ELR (cell line): ENCODE results near the gene KCNIP3.

Source experiments
- DNase-seq: peaks from one replicate; pipeline ENCODE4 v3.0.0-alpha.2; 2015; ENCODE audit warnings: low read depth

Gene KCNIP3

GRCh38 chr2:95328358-95329125 lies 31.4 kb downstream of the KCNIP3 start:
- no peak for DNase-seq

DNA sequence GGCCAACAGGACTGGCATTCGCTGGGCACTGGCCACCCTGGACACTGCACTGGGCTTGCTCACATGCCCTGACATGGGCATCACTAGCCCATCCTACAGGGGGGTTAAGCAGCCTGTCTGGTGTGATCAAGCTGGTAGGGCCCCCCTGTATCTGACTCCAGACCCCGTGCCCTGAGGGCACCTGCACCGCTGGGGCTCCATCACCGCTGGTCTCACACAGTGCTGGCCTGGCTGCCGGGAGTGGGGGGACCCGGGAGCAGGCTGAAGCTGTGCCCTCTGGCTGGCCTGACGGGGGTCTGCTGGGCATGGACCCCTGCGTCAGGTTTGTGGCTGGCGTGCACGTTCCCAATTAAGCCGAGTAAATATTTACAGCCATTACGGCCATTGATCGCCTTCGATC lies 32.3 kb downstream of the KCNIP3 start:
- DNase-seq = no peak

- DNase-seq = peak; percentile 30
Observed at GRCh38 chr2:95329891-95330793, 33.0 kb downstream of the KCNIP3 start.

- no peak for DNase-seq
Observed at GRCh38 chr2:95330794-95331338, 33.7 kb downstream of the KCNIP3 start.

- DNase-seq = no peak
Observed at GRCh38 chr2:95331606-95332005, 34.5 kb downstream of the KCNIP3 start.

DNA sequence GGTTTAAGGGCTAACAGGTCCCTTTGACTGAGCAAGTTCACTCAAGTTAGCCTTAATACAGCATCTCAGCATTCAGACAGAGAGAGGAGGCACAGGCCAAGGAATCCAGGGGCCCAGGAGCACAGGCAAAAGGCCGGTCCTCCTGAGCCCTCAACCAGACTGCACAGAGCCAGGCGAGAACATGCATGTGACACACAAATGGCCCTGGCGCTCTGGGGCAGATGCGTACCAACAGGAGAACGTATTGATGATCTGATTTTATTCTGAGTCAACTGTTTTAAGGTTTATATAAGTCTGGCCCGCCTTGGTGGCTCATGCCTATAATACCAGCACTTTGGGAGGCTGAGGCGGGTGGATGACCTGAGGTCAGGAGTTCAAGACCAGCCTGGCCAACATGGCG lies 34.9 kb downstream of the KCNIP3 start:
- DNase-seq = no peak

DNA sequence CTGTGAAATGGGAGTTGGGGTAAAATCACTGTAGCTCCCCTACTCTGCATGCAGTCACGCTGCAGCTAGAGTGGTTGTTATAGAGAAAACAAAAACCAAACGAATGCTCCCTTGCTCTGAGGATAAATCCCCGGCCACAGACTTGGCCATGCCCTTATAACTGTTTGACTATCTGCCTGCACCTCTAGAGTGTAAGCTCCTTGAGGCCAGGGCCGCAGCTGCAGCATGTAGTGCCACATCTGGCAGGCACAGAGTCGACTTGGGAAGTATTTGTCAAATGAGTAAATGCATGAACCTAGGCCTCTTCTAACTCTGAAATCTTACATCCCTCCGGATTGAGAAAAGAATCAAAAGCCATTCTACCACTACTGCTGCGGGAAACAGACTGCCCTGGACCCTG lies 35.9 kb downstream of the KCNIP3 start:
- DNase-seq = no peak

DNA sequence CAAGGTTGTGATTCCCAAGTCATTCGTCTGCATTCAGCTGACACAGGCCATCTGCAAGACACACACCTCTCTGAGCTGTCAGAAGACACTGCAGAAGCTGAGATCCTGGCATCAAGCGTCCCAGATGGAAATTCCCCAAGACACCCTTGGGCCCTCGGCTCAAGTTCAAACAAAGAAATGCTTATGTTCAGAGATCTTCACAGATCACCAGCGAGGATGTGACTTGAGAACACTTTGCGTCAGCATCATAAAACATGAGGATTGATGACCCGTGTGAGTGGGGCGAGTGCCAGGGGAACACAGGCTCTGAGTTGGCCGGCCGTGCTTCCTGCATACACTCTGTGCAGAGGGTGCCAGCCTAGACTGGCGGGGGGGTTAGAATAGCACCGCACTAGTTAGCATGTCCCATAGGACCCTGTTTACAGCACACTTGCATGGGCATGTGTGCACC lies 36.8 kb downstream of the KCNIP3 start:
- DNase-seq = peak; percentile 97

DNA sequence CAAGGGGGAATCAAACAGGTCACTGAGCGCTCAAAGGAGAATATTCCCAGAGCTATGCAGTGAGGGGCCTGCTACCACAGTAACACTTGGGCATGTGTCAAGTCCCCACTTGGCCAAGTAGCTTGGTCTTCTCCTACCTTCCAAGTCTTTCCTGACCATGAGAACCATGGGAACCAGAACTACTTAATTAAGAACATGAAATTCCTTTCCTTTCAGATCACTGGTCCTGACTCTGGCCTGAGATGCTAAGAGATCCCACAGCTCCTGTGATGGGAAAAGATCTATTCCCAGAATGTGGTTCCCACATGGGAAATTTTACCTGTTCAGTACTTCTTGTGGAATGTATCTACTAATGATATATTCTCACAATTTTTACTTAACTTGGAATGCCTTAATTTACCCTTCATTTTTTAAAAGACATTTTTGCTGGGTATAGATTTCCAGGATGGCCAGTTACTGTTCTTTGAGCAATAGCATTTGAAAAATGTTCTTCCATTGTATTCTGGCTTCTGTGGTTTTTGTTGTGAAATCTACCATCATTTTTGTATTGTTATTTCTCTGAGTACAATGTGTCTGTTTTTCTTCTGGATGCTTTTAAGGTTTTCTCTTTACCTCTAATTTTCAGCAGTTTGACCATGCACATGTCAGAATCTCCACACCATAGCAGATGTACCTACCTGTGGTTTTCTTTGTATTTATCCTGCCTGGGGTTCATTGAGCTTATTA lies 37.9 kb downstream of the KCNIP3 start:
- peak; percentile 47 for DNase-seq

DNA sequence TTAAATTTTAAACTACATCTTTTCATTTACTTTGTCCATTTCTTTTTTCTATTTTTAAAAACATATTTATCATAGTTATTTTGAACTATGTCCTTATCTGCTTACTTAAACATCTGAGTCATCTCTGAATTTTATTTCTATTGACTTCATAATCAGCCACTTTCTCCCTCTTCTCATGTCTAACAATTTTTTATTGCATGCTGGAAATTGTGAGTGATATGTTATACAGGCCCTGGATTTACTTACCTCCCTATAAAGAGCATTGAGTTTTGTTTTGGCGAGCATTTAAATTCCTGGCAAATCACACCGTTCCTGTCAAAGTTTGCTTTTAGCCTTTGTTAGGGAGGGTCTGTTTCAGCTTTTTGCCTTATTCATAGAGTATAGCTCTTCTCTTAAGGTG lies 39.3 kb downstream of the KCNIP3 start:
- DNase-seq = no peak

GRCh38 chr2:95337829-95338228 lies 40.7 kb downstream of the KCNIP3 start:
- no peak for DNase-seq

DNA sequence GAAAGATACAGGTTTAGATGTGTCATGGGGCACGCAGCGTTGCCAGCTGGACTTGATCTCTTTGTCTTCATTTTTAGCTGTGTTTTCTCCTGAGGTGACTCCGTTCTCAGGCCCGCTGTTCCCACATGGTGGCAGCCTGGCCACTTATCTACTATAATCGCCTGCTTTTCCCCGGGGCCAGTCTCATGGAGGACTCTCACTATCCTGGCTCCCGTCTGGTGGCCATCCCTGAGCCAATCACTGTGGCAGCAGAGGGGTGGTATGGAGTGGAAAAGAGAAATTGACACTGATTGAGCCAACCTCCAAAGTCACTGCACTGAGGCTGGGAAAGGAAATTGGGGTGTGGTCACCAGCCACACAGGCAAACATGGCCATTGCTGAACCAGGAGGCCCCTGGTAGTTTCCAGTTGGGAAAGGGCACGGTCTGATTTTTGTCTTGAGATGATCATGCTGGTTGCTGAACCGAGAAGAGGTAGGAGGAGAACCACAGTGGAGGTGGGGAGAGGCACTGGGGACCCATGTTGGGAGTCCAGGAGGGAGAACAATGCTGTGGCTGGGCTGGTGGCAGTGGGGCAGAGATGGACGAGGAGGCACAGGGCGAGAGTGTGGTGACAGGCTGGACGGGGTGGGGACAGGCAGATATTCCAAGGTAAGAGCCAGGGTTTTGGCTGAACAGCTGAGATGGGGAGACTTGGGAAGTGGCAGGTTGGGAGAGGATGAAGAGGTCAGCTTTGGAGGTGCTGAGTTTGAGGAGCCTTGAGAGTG lies 45.6 kb downstream of the KCNIP3 start:
- DNase-seq = no peak

GRCh38 chr2:95343429-95344214 lies 46.5 kb downstream of the KCNIP3 start:
- DNase-seq = no peak

DNA sequence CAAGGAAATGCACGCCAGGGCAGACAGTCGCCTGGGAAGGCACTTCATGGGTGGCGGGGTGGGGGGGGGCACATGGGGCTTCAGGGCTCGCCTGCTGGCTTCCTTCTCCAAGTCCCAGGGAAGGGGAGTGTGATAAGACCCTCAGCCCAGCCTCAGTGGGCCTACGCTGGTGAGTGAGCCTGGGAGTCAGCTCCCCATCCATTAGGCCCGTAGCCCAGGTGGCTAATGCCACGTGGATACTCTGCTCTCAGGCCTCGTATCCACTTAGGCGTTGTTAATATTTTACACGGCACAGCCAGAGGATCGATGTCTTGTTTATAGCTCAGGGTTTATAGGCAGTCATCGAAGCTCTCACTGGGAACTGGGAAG lies 47.1 kb downstream of the KCNIP3 start:
- no peak for DNase-seq

DNA sequence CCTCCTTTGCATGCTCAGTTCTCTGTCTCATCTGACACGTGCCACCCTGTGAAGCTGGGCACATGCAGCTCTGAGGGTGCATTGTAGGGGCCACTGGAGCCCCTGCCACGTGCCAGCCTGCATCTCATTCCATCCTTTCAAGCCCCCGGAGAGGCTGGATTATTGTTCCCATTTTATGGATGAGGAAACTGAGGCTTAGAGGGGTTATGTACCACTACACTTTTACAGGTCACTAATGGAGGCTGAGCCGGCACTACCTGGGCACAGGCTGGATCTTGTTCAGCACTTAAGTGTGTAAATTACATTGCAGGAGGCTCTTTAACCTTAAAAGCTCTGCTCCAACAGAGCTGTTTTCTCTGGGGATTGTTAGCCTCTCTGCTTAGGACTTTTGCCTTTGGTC lies 47.5 kb downstream of the KCNIP3 start:
- DNase-seq = no peak

GRCh38 chr2:95345081-95345562 lies 48.0 kb downstream of the KCNIP3 start:
- DNase-seq = no peak

DNA sequence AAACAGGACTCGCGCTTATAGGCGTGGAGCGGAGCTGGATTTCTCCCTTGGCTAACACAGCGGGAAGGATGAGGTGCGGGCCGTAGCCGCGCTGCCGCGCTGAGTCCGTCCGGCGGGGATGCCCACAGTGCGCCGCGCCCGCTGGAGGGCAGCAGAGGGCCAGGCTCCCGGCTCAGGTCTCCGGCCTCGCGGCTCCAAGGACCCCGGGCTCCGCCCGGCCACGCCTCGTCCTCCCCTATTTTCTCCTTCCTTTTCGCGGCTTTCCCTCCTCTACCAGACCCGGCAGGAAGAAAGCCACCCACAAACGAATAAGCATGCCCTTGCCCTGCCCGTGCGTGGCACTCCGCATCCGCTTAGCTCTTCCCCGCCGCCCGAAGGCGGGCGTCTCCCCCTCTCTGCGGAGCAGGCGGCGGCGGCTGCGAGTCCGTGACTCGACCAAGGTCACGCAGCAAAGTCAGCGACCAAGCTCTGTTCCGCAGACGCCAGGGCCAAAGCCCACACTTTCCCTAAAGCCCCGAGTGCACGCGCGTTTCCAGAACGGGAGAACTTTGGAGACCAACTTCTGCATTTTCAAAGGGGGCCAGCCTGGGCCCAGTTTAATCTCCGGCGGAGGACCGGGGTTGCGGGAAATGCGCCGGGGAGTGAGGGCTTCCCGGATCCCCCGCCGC lies 48.5 kb downstream of the KCNIP3 start:
- DNase-seq = peak; percentile 89

DNA sequence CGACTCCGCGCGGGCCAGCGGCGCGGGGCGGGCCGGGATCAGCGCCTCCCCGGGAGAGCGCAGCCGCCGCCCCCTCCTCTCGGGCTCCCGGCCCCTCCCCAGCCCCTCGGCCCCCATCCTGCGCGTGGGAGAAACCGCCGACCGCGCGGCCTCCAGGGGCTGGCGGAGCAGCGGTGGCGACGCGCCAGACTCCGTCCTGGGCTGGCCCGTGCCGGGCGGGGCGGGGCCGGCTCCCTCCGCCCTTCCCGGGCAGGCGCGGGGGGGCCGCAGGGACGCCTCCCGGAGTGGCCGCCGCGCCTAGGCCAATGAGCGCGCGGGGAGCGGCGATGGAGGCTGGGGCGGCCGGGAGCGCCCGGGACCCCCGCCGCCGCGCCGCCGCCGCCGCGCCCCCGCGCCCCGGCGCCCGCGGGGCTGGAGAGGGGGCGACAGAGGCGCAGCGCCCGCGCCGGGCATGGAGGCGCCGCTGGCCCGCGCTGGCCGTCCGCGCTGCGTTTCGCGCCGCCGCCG lies 49.1 kb downstream of the KCNIP3 start:
- peak; percentile 76 for DNase-seq

- peak; percentile 47 for DNase-seq
Observed at GRCh38 chr2:95346738-95347671, 49.9 kb downstream of the KCNIP3 start.
